CD8-positive, alpha-beta memory T cell (primary cell): Measurements from ENCODE around the gene CSNK2B. TPM values are rescaled to one million over a fixed set of nuclear protein-coding genes. Genes with fewer than 3 reads are reported as not detected.

Experiments used
- CTCF ChIA-PET: fragments of 350-600 bp; sonication (Branson Sonifier 250); formaldehyde crosslinking; loops from one replicate; lab custom pipeline; 2021; ENCODE audit warnings: antibody characterized with exemption; lab: Charles Lee
- POLR2A ChIA-PET: fragments of 350-600 bp; sonication (Branson Sonifier 250); formaldehyde crosslinking; loops from one replicate; lab custom pipeline; 2021; ENCODE audit warnings: antibody characterized with exemption; lab: Charles Lee
- DNase-seq, 5 donors: peaks; one replicate each; pipeline versions ENCODE4 v3.0.0 to v3.0.0-alpha.2; 2020 to 2022; ENCODE audit warnings: mixed read lengths in 1 of 5
- H3K27ac ChIP-seq: one replicate; pipeline ENCODE4 v1.7.0; 2013; ENCODE audit warnings: low read depth, mild to moderate bottlenecking, low read length, moderate library complexity
- H3K27me3 ChIP-seq: 2 replicates; pipeline ENCODE4 v1.7.0; 2013; ENCODE audit warnings: low read length, mild to moderate bottlenecking; ENCODE audit not compliant: insufficient read depth, poor library complexity, severe bottlenecking
- H3K36me3 ChIP-seq: 2 replicates; pipeline ENCODE4 v1.7.0; 2013; ENCODE audit warnings: mild to moderate bottlenecking, low read length, moderate library complexity; ENCODE audit not compliant: insufficient read depth
- H3K4me1 ChIP-seq: 2 replicates; pipeline ENCODE4 v1.7.0; 2013; ENCODE audit warnings: mild to moderate bottlenecking, low read length, moderate library complexity; ENCODE audit not compliant: insufficient read depth
- H3K4me3 ChIP-seq: 2 replicates; pipeline ENCODE4 v1.7.0; 2013; ENCODE audit warnings: mild to moderate bottlenecking, low read length
- H3K9me3 ChIP-seq: 2 replicates; pipeline ENCODE4 v1.7.0; 2013; ENCODE audit warnings: mild to moderate bottlenecking, low read length
- H3K27ac Mint-ChIP-seq, 8 donors: one replicate each; pipeline ENCODE4 v1.8.0; 2020 to 2021; ENCODE audit warnings: mixed read lengths in 8 of 8, mild to moderate bottlenecking in 6 of 8, inconsistent platforms in 3 of 8, moderate library complexity in 3 of 8
- H3K27me3 Mint-ChIP-seq, 2 donors: one replicate each; pipeline ENCODE4 v1.8.0; 2020 to 2021; ENCODE audit warnings: mixed read lengths in 2 of 2, mild to moderate bottlenecking in 1 of 2, moderate library complexity in 1 of 2
- H3K36me3 Mint-ChIP-seq, 3 donors: one replicate each; pipeline ENCODE4 v1.8.0; 2020 to 2021; ENCODE audit warnings: mixed read lengths in 3 of 3, inconsistent platforms in 1 of 3, mild to moderate bottlenecking in 1 of 3
- H3K4me1 Mint-ChIP-seq, 3 donors: one replicate each; pipeline ENCODE4 v1.8.0; 2020 to 2021; ENCODE audit warnings: mixed read lengths in 3 of 3, inconsistent platforms in 1 of 3, mild to moderate bottlenecking in 1 of 3
- H3K4me3 Mint-ChIP-seq, 7 donors: one replicate each; pipeline ENCODE4 v1.8.0; 2020 to 2021; ENCODE audit warnings: mixed read lengths in 7 of 7, mild to moderate bottlenecking in 6 of 7, moderate library complexity in 4 of 7, inconsistent platforms in 2 of 7
- H3K9me3 Mint-ChIP-seq, 5 donors: one replicate each; pipeline ENCODE4 v1.8.0; 2020 to 2022; ENCODE audit warnings: mixed read lengths in 5 of 5, mild to moderate bottlenecking in 3 of 5, moderate library complexity in 2 of 5, inconsistent platforms in 1 of 5
- polyA plus RNA-seq: library from polyadenylated mRNA; unstranded; fragments of 300-500 nt; fragmentation: Illumina TruSeq; gene quantifications from one replicate; pipeline ENCODE4 v1.2.3, GENCODE V29; 2021
- total RNA-seq, 2 experiments: library from RNA; stranded (reverse); gene quantifications; one replicate each; pipeline ENCODE4 v1.2.3, GENCODE V29; 2021

The CSNK2B gene
- total RNA-seq: 100 to 1,000 TPM; 323 to 334 TPM
- 265 TPM for polyA plus RNA-seq

DNA sequence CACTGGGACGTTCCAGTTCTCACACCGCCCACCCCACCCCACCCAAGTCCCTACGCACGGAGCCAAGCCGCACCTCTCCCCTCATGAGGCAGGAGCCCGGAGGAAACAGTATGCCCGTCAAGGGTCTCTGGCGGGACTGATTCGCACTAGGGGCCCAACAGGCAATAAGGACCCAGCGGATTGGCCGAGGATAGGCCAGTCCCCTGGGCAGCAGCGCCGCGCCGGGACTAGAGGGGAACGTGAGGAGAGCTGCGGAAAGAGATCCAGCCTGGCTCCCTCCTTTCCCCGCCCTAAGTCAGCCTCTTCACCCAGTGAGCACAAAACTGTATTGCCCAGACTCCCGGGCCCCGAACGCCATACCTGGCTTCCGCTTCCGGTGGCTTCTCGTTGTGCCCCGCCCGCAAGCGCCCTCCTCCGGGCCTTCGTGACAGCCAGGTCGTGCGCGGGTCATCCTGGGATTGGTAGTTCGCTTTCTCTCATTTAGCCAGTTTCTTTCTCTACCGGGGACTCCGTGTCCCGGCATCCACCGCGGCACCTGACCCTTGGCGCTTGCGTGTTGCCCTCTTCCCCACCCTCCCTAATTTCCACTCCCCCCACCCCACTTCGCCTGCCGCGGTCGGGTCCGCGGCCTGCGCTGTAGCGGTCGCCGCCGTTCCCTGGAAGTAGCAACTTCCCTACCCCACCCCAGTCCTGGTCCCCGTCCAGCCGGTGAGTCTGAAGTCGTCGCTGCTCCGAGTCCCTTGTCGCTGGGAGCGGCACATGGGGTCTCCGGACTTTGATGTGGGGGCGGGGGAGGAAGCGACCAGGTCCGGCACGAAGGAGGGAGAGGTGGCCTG lies at the start of gene CSNK2B:
Gene CSNK2B (plus strand): TSS at position 580 of the 836 bp plus-strand sequence. CDS start 752 bp downstream, outside the sequence.
- peaks cover 55 to 73% (median 61%) of the 10 kb centered on the region in 3 donors for H3K4me1 Mint-ChIP-seq
- H3K4me3 Mint-ChIP-seq: peak within 1 kb of the TSS; percentile 93 to 99 (median 94)
- H3K4me1 ChIP-seq: peaks cover 47% of the 10 kb centered on the region
- H3K36me3 Mint-ChIP-seq: peaks cover 0 to 86% (median 8%) of the 10 kb centered on the region in 3 donors
- no peaks in the 10 kb centered on the region for H3K27me3 Mint-ChIP-seq
- H3K4me3 ChIP-seq: peak within 1 kb of the TSS; percentile 97
- DNase-seq: peak; percentile 98
- CTCF ChIA-PET: interaction anchor here (1.2 to 4.5 kb wide), 4 partner anchors 13 to 197 kb away, joined by 3 to 39 read pairs (median 6); partner anchors contain the start of genes BAG6, DDAH2 and NEU1
- peak within 1 kb of the TSS; percentile 97 for H3K27ac ChIP-seq
- H3K27ac Mint-ChIP-seq: peak within 1 kb of the TSS; percentile 91 to 100 (median 98)
- POLR2A ChIA-PET: interaction anchor here (0.7 to 6.0 kb wide), 10 partner anchors 13 to 306 kb away, joined by 3 to 112 read pairs (median 6); partner anchors contain the start of genes ABHD16A, APOM, BAG6 and DDX39B
- no peaks in the 10 kb centered on the region for H3K27me3 ChIP-seq
- H3K9me3 Mint-ChIP-seq: no peaks in the 10 kb centered on the region
- no peaks in the 10 kb centered on the region for H3K9me3 ChIP-seq
- peaks cover 41% of the 10 kb centered on the region for H3K36me3 ChIP-seq

GRCh38 chr6:31617010-31617409 lies 48.9 kb upstream of the CSNK2B start:
- H3K36me3 ChIP-seq: no peaks in the 10 kb centered on the region
- no peak for DNase-seq
- Mint-ChIP-seq H3K9me3 (no peaks in the 10 kb centered on the region), H3K27me3 (peaks cover 0 to 3% of the 10 kb centered on the region in 2 donors), H3K27ac (peak overlapping the region in 6 of 8 donors; percentile 7 to 82 (median 58)), H3K4me1 (peaks cover 34 to 48% (median 44%) of the 10 kb centered on the region in 3 donors), H3K36me3 (peaks cover 0 to 7% (median 3%) of the 10 kb centered on the region in 3 donors), H3K4me3 (peak overlapping the region in 3 of 7 donors; percentile 38 to 53 (median 43))
- H3K27ac ChIP-seq: no peak overlapping the region
- ChIA-PET CTCF (interaction anchor here (1.9 kb wide), 1 partner anchor 18 kb away, joined by 6 read pairs; no protein-coding TSS in a partner anchor), POLR2A (interaction anchor here (0.6 kb wide), 1 partner anchor 35 kb away, joined by 3 read pairs; no protein-coding TSS in a partner anchor)
- H3K4me1 ChIP-seq: peaks cover 40% of the 10 kb centered on the region
- no peaks in the 10 kb centered on the region for H3K9me3 ChIP-seq
- no peak overlapping the region for H3K4me3 ChIP-seq
- H3K27me3 ChIP-seq: no peaks in the 10 kb centered on the region

DNA sequence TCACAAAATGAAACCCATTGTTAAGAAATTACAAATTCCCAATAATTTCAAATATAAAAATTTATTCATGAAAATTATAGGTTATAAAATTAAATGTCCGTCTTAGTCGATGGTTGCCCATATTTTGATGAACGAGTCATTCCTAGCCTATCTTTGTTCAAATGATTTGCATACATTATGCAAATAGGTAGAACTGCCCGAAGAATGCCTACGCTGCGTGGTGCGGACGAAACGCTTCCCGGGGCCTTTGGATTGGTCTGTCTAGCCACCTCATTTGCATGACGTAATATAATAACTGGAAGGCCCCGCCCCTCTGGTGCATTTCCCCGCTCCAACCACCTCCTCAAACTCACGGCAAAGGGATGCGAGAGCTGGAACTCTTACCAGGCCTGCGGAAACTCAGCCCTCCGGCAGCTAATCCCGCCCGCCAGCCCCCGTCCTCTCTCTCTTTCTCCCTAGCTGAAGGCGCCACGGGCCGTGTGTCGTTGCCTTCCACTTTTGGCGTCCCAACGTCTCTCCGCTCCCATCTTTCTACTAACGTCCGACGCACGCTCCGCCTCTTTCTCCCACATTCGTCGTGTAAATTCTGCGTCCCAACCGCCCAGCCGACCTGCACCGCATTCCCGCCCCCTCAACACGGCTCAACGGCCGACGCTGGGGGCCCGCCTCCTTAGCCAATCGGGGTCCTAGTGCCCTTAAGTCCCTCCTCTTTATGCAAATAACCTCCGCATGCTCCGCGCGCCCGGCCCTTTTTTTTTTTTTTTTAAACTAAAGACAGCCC lies 45.9 kb upstream of the CSNK2B start:
- Mint-ChIP-seq H3K27me3 (peaks cover 0 to 3% of the 10 kb centered on the region in 2 donors), H3K4me1 (peaks cover 37 to 56% (median 47%) of the 10 kb centered on the region in 3 donors), H3K36me3 (peaks cover 0 to 31% (median 11%) of the 10 kb centered on the region in 3 donors), H3K9me3 (no peaks in the 10 kb centered on the region), H3K4me3 (peak overlapping the region; percentile 86 to 95 (median 91)), H3K27ac (peak overlapping the region; percentile 94 to 100 (median 98))
- Histone ChIP-seq H3K4me1 (peaks cover 37% of the 10 kb centered on the region), H3K27ac (peak overlapping the region; percentile 99), H3K36me3 (peaks cover 18% of the 10 kb centered on the region), H3K27me3 (no peaks in the 10 kb centered on the region), H3K9me3 (no peaks in the 10 kb centered on the region), H3K4me3 (peak overlapping the region; percentile 92)
- ChIA-PET POLR2A (interaction anchor here (0.7 to 1.4 kb wide), 6 partner anchors 32 to 1834 kb away, joined by 4 to 10 read pairs (median 4); partner anchors contain the start of genes C6orf47 and GPANK1), CTCF (interaction anchor here (0.7 to 1.8 kb wide), 6 partner anchors 23 to 203 kb away, joined by 3 to 5 read pairs (median 4); partner anchors contain the start of genes DDX39B, LST1 and LTB)
- DNase-seq: peak; percentile 95 to 98 (median 96)

DNA sequence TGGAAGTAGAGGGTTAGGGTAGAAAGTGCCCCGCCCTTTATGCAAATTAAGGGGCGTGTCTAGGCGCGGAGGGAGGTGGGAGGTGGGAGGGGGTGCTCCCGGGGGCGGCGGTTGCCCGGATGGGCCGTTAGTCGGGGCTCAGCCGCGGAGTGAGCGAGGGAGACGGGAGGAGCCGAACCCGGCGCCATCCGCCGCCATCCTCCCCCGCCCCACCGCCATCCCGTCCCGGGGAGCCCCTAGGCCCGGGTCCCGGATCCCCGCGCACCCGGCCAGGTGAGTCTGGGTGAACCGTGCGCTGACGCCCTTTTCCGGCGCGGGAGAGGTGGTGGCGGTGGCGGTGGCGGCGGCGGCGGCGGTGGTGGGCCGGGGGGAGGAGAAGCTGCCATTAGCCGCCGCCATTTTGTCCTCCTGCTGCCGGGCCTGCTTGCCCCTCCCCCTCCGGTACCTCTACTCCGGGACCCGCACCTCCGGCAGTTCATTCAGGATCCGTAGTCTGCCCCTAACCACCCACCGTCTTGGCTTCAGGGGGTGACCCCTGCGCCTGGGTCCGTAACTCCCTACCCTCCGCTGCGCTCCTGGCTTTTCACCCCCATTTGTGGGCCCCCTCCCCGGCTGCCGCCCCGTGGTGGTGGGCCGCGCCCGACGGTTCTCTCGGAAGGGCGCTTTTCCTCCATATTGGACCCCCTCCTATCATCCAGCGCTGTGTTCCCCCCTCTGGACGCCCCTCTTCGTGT lies 45.1 kb upstream of the CSNK2B start, which contains the start of gene PRRC2A:
Gene PRRC2A (plus strand): TSS at position 130 of the 734 bp plus-strand sequence. CDS start 2,075 bp downstream, outside the sequence.
- POLR2A ChIA-PET: interaction anchor here (0.7 to 1.5 kb wide), 8 partner anchors 24 to 1833 kb away, joined by 3 to 10 read pairs (median 4); partner anchors contain the start of genes BAG6 and GPANK1

DNA sequence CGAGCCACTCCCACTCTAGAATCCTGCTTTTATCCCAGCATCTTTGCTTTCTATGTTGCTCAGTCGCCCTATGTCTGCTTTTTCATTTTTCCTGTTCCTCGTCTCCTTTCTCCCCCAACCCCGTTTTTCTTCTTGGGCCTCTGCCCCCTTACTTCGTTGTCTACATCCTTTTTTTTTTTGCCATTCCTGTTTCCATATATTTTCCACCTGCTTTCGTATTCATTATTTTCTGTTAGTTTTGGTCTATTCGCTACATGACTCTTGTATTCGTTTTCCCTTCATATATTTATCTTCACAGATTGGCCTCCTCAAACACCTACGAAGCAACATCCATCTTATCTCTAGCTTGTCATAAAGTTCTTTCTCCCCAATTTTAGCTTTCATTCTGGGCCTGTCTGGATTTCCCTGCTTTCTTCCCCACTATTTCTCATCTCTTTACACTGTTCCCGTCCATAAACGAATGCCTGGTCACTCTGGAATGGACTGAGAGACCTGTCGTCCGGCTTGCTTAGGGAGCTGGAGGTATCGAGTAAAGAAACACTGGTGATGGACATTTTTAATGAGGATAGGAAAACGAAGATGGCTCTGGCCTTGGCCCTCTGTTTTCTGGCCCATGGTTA lies 44.5 kb upstream of the CSNK2B start:
- Mint-ChIP-seq H3K4me3 (peak overlapping the region; percentile 90 to 95 (median 91)), H3K4me1 (peaks cover 27 to 42% (median 32%) of the 10 kb centered on the region in 3 donors), H3K9me3 (no peaks in the 10 kb centered on the region), H3K27ac (peak overlapping the region; percentile 90 to 99 (median 96)), H3K27me3 (no peaks in the 10 kb centered on the region), H3K36me3 (peaks cover 0 to 46% (median 20%) of the 10 kb centered on the region in 3 donors)
- ChIA-PET CTCF (interaction anchor here (1.1 to 2.4 kb wide), 5 partner anchors 12 to 80 kb away, joined by 3 to 15 read pairs (median 4); partner anchors contain the start of gene BAG6), POLR2A (interaction anchor here (0.6 to 1.5 kb wide), 5 partner anchors 24 to 115 kb away, joined by 3 to 9 read pairs (median 5); partner anchors contain the start of gene BAG6)
- DNase-seq: no peak
- peak overlapping the region; percentile 85 for H3K4me3 ChIP-seq
- peaks cover 31% of the 10 kb centered on the region for H3K36me3 ChIP-seq
- peaks cover 23% of the 10 kb centered on the region for H3K4me1 ChIP-seq
- no peaks in the 10 kb centered on the region for H3K9me3 ChIP-seq
- peak overlapping the region; percentile 99 for H3K27ac ChIP-seq
- H3K27me3 ChIP-seq: no peaks in the 10 kb centered on the region

More for the DNA sequence above, 45.1 kb upstream of the CSNK2B start, which contains the start of gene PRRC2A:
- H3K27ac ChIP-seq: peak within 1 kb of the TSS; percentile 99
- Mint-ChIP-seq H3K27me3 (peaks cover 0 to 1% of the 10 kb centered on the region in 2 donors), H3K4me1 (peaks cover 32 to 49% (median 39%) of the 10 kb centered on the region in 3 donors), H3K27ac (peak within 1 kb of the TSS; percentile 94 to 100 (median 98)), H3K9me3 (no peaks in the 10 kb centered on the region), H3K4me3 (peak within 1 kb of the TSS; percentile 90 to 95 (median 91)), H3K36me3 (peaks cover 0 to 39% (median 16%) of the 10 kb centered on the region in 3 donors)
- CTCF ChIA-PET: interaction anchor here (0.7 to 2.4 kb wide), 7 partner anchors 23 to 202 kb away, joined by 3 to 15 read pairs (median 3); partner anchors contain the start of genes DDX39B and LST1
- peak within 1 kb of the TSS; percentile 92 for H3K4me3 ChIP-seq
- DNase-seq: peak in 2 of 5 donors; percentile 81 to 93
- peaks cover 30% of the 10 kb centered on the region for H3K4me1 ChIP-seq
- H3K27me3 ChIP-seq: no peaks in the 10 kb centered on the region
- peaks cover 26% of the 10 kb centered on the region for H3K36me3 ChIP-seq
- H3K9me3 ChIP-seq: no peaks in the 10 kb centered on the region

DNA sequence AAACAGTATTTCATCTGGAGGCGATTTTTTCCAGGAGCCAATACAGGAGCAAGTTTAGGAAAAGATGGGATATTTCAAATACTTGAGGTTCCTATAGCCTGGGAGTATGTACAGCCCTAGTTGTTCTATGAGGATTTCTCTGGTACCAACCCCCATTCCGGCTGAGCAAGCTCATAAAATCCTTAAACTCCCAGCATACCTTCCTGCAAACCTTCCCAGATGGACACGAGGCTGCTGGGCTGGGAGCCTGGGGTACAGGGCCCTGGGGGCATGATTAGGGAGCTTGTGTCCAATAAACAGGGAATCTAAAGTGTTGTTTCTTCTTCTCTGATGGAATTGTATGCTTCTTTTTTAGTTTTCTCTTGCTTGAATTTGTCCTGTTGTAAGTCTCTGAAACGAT lies 43.9 kb upstream of the CSNK2B start:
- Mint-ChIP-seq H3K36me3 (peaks cover 0 to 50% (median 22%) of the 10 kb centered on the region in 3 donors), H3K9me3 (no peaks in the 10 kb centered on the region), H3K4me3 (peak overlapping the region; percentile 90 to 95 (median 91)), H3K27me3 (no peaks in the 10 kb centered on the region), H3K4me1 (peaks cover 23 to 36% (median 27%) of the 10 kb centered on the region in 3 donors), H3K27ac (peak overlapping the region; percentile 90 to 99 (median 96))
- ChIA-PET POLR2A (interaction anchor here (0.6 to 1.5 kb wide), 5 partner anchors 25 to 115 kb away, joined by 3 to 9 read pairs (median 5); partner anchors contain the start of gene BAG6), CTCF (interaction anchor here (1.4 to 2.4 kb wide), 4 partner anchors 12 to 71 kb away, joined by 4 to 15 read pairs (median 6); partner anchors contain the start of gene BAG6)
- peaks cover 37% of the 10 kb centered on the region for H3K36me3 ChIP-seq
- H3K4me3 ChIP-seq: no peak overlapping the region
- H3K27ac ChIP-seq: peak overlapping the region; percentile 99
- H3K4me1 ChIP-seq: peaks cover 17% of the 10 kb centered on the region
- H3K9me3 ChIP-seq: no peaks in the 10 kb centered on the region
- no peak for DNase-seq
- H3K27me3 ChIP-seq: no peaks in the 10 kb centered on the region
